Measurements from ENCODE around the gene LMF1. TPM values are rescaled to one million over a fixed set of nuclear protein-coding genes. Genes with fewer than 3 reads are reported as not detected.

Gene LMF1
- polyA plus RNA-seq, 1 donor from 2014 or later = 16.2 TPM

DNA sequence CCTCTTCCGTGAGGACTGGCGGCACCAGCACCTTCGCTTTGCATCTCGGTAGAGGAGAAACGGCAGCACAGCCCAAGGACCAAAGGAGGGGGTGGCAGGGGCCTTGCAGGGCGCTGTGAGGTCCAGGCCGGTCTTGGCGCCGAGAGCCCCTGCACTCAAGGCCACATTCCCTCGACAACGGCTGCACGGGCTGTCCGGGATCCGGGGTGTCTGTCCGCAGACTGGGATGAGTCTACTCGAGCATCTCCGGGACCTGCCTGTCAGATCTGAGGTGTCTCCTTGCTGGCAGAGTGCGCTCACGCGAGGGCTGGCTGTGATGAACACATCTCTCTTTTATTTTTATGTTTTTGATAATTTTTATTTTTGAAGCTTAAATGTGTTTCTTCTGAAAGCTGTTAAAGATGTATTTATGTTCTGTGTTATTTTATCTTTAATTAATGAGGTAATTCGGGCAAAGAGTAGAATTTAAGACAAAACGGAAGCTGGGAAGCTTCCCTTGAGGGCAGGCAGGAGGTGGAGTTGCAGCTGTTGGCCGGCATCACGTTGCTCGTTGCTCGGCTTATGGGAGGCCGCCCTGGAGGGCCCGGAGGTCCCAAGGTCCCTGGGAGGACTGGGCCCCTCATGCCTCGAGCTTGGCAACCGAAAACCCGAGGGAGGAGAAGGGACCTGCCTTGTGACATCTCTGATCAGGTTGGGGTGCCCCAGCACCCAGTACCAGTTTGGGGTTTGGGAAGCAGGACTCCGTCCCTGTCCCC is 15.0 kb upstream of the LMF1 start:
- no peaks in the 10 kb centered on the region for H3F3A ChIP-seq (ENCODE audit: insufficient read depth, low read length, poor library complexity, severe bottlenecking)
- H2AFZ ChIP-seq (ENCODE audit: low read depth, low read length) = no peak overlapping the region
- H3K27me3 ChIP-seq (ENCODE audit: insufficient read depth, low read depth, low read length) = peaks cover 16% of the 10 kb centered on the region
- H3K9me2 ChIP-seq (ENCODE audit: insufficient read depth, low read length) = no peaks in the 10 kb centered on the region
- no peak overlapping the region for H3K9ac ChIP-seq (ENCODE audit: low read length)
- H3K4me2 ChIP-seq (ENCODE audit: low read length) = no peak overlapping the region
- no peak overlapping the region for H3K4me3 ChIP-seq (ENCODE audit: low read length)
- no peaks in the 10 kb centered on the region for H3K36me3 ChIP-seq (ENCODE audit: insufficient read depth, low read length)
- H3K9me3 ChIP-seq (ENCODE audit: low read length) = no peaks in the 10 kb centered on the region
- no peaks in the 10 kb centered on the region for H3K79me2 ChIP-seq (replicated peaks; ENCODE audit: insufficient read depth, low read length)
- no peak for TF ChIP-seq POLR2AphosphoS5 (IDR thresholded peaks at IDR 0.05)
- TF ChIP-seq EZH2 (IDR thresholded peaks at IDR 0.05; ENCODE audit: borderline replicate concordance, insufficient read depth, low read length, poor library complexity, severe bottlenecking) = no peak
- TF ChIP-seq, protein P1, sequence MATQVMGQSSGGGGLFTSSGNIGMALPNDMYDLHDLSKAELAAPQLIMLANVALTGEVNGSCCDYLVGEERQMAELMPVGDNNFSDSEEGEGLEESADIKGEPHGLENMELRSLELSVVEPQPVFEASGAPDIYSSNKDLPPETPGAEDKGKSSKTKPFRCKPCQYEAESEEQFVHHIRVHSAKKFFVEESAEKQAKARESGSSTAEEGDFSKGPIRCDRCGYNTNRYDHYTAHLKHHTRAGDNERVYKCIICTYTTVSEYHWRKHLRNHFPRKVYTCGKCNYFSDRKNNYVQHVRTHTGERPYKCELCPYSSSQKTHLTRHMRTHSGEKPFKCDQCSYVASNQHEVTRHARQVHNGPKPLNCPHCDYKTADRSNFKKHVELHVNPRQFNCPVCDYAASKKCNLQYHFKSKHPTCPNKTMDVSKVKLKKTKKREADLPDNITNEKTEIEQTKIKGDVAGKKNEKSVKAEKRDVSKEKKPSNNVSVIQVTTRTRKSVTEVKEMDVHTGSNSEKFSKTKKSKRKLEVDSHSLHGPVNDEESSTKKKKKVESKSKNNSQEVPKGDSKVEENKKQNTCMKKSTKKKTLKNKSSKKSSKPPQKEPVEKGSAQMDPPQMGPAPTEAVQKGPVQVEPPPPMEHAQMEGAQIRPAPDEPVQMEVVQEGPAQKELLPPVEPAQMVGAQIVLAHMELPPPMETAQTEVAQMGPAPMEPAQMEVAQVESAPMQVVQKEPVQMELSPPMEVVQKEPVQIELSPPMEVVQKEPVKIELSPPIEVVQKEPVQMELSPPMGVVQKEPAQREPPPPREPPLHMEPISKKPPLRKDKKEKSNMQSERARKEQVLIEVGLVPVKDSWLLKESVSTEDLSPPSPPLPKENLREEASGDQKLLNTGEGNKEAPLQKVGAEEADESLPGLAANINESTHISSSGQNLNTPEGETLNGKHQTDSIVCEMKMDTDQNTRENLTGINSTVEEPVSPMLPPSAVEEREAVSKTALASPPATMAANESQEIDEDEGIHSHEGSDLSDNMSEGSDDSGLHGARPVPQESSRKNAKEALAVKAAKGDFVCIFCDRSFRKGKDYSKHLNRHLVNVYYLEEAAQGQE (IDR thresholded peaks at IDR 0.05; ENCODE audit: borderline replicate concordance) = no peak
- TF ChIP-seq SMC3 (conservative IDR thresholded peaks at IDR 0.05; ENCODE audit: poor library complexity) = no peak
- TF ChIP-seq CTCF (IDR thresholded peaks at IDR 0.05; ENCODE audit: poor library complexity, severe bottlenecking) = no peak
- no peak for TF ChIP-seq MXI1 (conservative IDR thresholded peaks at IDR 0.05; ENCODE audit: poor library complexity, severe bottlenecking)
- no peak for TF ChIP-seq EP300 (conservative IDR thresholded peaks at IDR 0.05; ENCODE audit: poor library complexity, severe bottlenecking)
- no peak for TF ChIP-seq RAD21 (conservative IDR thresholded peaks at IDR 0.05)
- TF ChIP-seq TAF1 (IDR thresholded peaks at IDR 0.05; ENCODE audit: low read depth) = no peak
- no peak overlapping the region for H3K27ac ChIP-seq (ENCODE audit: low read length)
- H4K20me1 ChIP-seq (ENCODE audit: insufficient read depth) = no peaks in the 10 kb centered on the region

DNA sequence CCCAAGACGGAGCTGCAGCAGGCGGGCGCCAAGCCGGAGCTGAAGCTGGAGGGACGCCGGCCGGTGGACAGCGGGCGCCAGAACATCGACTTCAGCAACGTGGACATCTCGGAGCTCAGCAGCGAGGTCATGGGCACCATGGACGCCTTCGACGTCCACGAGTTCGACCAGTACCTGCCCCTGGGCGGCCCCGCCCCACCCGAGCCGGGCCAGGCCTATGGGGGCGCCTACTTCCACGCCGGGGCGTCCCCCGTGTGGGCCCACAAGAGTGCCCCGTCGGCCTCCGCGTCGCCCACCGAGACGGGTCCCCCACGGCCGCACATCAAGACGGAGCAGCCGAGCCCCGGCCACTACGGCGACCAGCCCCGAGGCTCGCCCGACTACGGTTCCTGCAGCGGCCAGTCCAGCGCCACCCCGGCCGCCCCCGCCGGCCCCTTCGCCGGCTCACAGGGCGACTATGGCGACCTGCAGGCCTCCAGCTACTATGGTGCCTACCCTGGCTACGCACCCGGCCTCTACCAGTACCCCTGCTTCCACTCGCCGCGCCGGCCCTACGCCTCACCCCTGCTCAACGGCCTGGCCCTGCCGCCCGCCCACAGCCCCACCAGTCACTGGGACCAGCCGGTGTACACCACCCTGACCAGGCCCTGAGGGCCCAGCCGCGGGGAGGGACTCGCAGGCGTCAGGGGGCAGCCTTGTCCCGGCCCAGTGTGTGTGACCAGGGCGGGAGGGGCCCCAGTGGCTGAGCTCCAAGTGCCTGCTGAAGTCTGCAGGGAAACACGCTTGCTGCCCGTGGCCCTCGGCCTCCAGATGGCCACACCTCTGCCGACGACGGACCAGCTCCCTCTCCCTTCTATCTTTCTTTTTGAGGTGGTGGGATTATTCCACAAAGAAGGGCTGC is 14.2 kb upstream of the LMF1 start:
- no peaks in the 10 kb centered on the region for H3F3A ChIP-seq (ENCODE audit: insufficient read depth, low read length, poor library complexity, severe bottlenecking)
- H3K9me2 ChIP-seq (ENCODE audit: insufficient read depth, low read length) = no peaks in the 10 kb centered on the region
- H3K4me3 ChIP-seq (ENCODE audit: low read length) = no peak overlapping the region
- H3K9ac ChIP-seq (ENCODE audit: low read length) = no peak overlapping the region
- H3K27ac ChIP-seq (ENCODE audit: low read length) = no peak overlapping the region
- no peaks in the 10 kb centered on the region for H3K36me3 ChIP-seq (ENCODE audit: insufficient read depth, low read length)
- H3K79me2 ChIP-seq (replicated peaks; ENCODE audit: insufficient read depth, low read length) = no peaks in the 10 kb centered on the region
- no peaks in the 10 kb centered on the region for H4K20me1 ChIP-seq (ENCODE audit: insufficient read depth)
- H3K4me2 ChIP-seq (ENCODE audit: low read length) = no peak overlapping the region
- no peaks in the 10 kb centered on the region for H3K9me3 ChIP-seq (ENCODE audit: low read length)
- TF ChIP-seq SMC3 (conservative IDR thresholded peaks at IDR 0.05; ENCODE audit: poor library complexity) (no peak), POLR2AphosphoS5 (IDR thresholded peaks at IDR 0.05) (no peak), RAD21 (conservative IDR thresholded peaks at IDR 0.05) (no peak), EZH2 (IDR thresholded peaks at IDR 0.05; ENCODE audit: borderline replicate concordance, insufficient read depth, low read length, poor library complexity, severe bottlenecking) (no peak), CTCF (IDR thresholded peaks at IDR 0.05; ENCODE audit: poor library complexity, severe bottlenecking) (no peak), TAF1 (IDR thresholded peaks at IDR 0.05; ENCODE audit: low read depth) (no peak)
- TF ChIP-seq, protein P1 (IDR thresholded peaks at IDR 0.05; ENCODE audit: borderline replicate concordance) = no peak
- peaks cover 23% of the 10 kb centered on the region for H3K27me3 ChIP-seq (ENCODE audit: insufficient read depth, low read depth, low read length)
- H2AFZ ChIP-seq (ENCODE audit: low read depth, low read length) = no peak overlapping the region

Measured in neural cell (in vitro differentiated cells).